WTC11 (cell line): ENCODE results near the gene SMTN.

Experiments used
- ESRRA ChIP-seq: sonication (generic); formaldehyde crosslinking; IDR thresholded peaks from 2 replicates; pipeline ENCODE4 v1.8.1; 2022; ENCODE audit warnings: mild to moderate bottlenecking, missing genetic modification reagents, borderline replicate concordance
- HMGA2 ChIP-seq: fragments of 250-450 bp; sonication (Bioruptor Pico); IDR thresholded peaks from 2 replicates; pipeline ENCODE4 v1.4.0; 2021; ENCODE audit warnings: mild to moderate bottlenecking, moderate library complexity
- JUN ChIP-seq: sonication (generic); formaldehyde crosslinking; IDR thresholded peaks from 2 replicates; pipeline ENCODE4 v1.8.0; 2023; ENCODE audit warnings: mild to moderate bottlenecking, missing genetic modification reagents
- KAT7 ChIP-seq: sonication (generic); formaldehyde crosslinking; IDR thresholded peaks from 2 replicates; pipeline ENCODE4 v1.8.1; 2023; ENCODE audit warnings: missing genetic modification reagents, mild to moderate bottlenecking, borderline replicate concordance
- SP1 ChIP-seq: sonication (generic); formaldehyde crosslinking; conservative IDR thresholded peaks from 2 replicates; pipeline ENCODE4 v1.8.1; 2022; ENCODE audit warnings: missing genetic modification reagents
- ZBTB21 ChIP-seq: sonication (generic); formaldehyde crosslinking; IDR thresholded peaks from 2 replicates; pipeline ENCODE4 v1.8.1; 2023; ENCODE audit warnings: mild to moderate bottlenecking, missing genetic modification reagents, borderline replicate concordance
- ZNF121 ChIP-seq: sonication (generic); formaldehyde crosslinking; IDR thresholded peaks from 2 replicates; pipeline ENCODE4 v1.8.0; 2023; ENCODE audit warnings: missing genetic modification reagents
- ZNF138 ChIP-seq: sonication (generic); formaldehyde crosslinking; conservative IDR thresholded peaks from 2 replicates; pipeline ENCODE4 v1.8.1; 2022; ENCODE audit warnings: mild to moderate bottlenecking, moderate library complexity, missing genetic modification reagents
- ZNF232 ChIP-seq: sonication (generic); formaldehyde crosslinking; IDR thresholded peaks from 2 replicates; pipeline ENCODE4 v1.8.0; 2022; ENCODE audit warnings: mild to moderate bottlenecking, missing genetic modification reagents
- TF ChIP-seq, protein P1 (sequence below): fragments of 200-600 bp; IDR thresholded peaks from 2 replicates; pipeline ENCODE4 v1.8.0; 2022; ENCODE audit warnings: antibody characterized with exemption
- TF ChIP-seq, protein P2 (sequence below): sonication (generic); formaldehyde crosslinking; IDR thresholded peaks from 2 replicates; pipeline ENCODE4 v1.8.1; 2022; ENCODE audit warnings: low read depth, missing genetic modification reagents, borderline replicate concordance
- TF ChIP-seq, protein P3 (sequence below): fragments of 250-450 bp; sonication (Bioruptor Pico); IDR thresholded peaks from 2 replicates; pipeline ENCODE4 v1.9.0; 2021; ENCODE audit warnings: mild to moderate bottlenecking, borderline replicate concordance

DNA sequence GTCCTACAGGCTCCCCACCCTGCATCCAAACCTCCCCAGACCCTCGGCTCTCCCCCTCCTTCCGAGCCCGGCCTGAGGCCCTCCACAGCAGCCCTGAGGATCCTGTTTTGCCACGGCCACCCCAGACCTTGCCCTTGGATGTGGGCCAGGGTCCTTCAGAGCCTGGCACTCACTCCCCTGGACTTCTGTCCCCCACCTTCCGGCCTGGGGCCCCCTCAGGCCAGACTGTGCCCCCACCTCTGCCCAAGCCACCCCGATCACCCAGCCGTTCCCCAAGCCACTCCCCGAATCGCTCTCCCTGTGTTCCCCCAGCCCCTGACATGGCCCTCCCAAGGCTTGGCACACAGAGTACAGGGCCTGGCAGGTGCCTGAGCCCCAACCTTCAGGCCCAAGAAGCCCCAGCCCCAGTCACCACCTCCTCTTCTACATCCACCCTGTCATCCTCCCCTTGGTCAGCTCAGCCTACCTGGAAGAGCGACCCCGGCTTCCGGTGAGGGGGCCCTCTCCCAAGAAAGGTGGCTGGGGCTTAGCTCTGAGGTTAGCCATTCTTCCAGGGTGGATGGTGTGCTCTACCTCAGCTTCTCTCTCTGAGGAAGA lies 44.5 kb downstream of the SMTN start:
- TF ChIP-seq, protein P1, sequence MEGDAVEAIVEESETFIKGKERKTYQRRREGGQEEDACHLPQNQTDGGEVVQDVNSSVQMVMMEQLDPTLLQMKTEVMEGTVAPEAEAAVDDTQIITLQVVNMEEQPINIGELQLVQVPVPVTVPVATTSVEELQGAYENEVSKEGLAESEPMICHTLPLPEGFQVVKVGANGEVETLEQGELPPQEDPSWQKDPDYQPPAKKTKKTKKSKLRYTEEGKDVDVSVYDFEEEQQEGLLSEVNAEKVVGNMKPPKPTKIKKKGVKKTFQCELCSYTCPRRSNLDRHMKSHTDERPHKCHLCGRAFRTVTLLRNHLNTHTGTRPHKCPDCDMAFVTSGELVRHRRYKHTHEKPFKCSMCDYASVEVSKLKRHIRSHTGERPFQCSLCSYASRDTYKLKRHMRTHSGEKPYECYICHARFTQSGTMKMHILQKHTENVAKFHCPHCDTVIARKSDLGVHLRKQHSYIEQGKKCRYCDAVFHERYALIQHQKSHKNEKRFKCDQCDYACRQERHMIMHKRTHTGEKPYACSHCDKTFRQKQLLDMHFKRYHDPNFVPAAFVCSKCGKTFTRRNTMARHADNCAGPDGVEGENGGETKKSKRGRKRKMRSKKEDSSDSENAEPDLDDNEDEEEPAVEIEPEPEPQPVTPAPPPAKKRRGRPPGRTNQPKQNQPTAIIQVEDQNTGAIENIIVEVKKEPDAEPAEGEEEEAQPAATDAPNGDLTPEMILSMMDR: no peak
- no peak for TF ChIP-seq ZBTB21
- no peak for TF ChIP-seq SP1
- TF ChIP-seq, protein P2, sequence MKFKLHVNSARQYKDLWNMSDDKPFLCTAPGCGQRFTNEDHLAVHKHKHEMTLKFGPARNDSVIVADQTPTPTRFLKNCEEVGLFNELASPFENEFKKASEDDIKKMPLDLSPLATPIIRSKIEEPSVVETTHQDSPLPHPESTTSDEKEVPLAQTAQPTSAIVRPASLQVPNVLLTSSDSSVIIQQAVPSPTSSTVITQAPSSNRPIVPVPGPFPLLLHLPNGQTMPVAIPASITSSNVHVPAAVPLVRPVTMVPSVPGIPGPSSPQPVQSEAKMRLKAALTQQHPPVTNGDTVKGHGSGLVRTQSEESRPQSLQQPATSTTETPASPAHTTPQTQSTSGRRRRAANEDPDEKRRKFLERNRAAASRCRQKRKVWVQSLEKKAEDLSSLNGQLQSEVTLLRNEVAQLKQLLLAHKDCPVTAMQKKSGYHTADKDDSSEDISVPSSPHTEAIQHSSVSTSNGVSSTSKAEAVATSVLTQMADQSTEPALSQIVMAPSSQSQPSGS (CRISPR knock-in tag): no peak
- TF ChIP-seq KAT7 (CRISPR knock-in tag): no peak
- TF ChIP-seq ZNF121 (CRISPR knock-in tag): no peak
- TF ChIP-seq JUN (CRISPR knock-in tag): no peak
- no peak for TF ChIP-seq ESRRA (CRISPR knock-in tag)
- no peak for TF ChIP-seq ZNF232 (CRISPR knock-in tag)
- no peak for TF ChIP-seq ZNF138 (CRISPR knock-in tag)
- TF ChIP-seq HMGA2 (CRISPR knock-in tag): no peak
- TF ChIP-seq, protein P3, sequence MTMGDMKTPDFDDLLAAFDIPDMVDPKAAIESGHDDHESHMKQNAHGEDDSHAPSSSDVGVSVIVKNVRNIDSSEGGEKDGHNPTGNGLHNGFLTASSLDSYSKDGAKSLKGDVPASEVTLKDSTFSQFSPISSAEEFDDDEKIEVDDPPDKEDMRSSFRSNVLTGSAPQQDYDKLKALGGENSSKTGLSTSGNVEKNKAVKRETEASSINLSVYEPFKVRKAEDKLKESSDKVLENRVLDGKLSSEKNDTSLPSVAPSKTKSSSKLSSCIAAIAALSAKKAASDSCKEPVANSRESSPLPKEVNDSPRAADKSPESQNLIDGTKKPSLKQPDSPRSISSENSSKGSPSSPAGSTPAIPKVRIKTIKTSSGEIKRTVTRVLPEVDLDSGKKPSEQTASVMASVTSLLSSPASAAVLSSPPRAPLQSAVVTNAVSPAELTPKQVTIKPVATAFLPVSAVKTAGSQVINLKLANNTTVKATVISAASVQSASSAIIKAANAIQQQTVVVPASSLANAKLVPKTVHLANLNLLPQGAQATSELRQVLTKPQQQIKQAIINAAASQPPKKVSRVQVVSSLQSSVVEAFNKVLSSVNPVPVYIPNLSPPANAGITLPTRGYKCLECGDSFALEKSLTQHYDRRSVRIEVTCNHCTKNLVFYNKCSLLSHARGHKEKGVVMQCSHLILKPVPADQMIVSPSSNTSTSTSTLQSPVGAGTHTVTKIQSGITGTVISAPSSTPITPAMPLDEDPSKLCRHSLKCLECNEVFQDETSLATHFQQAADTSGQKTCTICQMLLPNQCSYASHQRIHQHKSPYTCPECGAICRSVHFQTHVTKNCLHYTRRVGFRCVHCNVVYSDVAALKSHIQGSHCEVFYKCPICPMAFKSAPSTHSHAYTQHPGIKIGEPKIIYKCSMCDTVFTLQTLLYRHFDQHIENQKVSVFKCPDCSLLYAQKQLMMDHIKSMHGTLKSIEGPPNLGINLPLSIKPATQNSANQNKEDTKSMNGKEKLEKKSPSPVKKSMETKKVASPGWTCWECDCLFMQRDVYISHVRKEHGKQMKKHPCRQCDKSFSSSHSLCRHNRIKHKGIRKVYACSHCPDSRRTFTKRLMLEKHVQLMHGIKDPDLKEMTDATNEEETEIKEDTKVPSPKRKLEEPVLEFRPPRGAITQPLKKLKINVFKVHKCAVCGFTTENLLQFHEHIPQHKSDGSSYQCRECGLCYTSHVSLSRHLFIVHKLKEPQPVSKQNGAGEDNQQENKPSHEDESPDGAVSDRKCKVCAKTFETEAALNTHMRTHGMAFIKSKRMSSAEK (CRISPR knock-in tag): no peak
